ENCODE results near the gene MTCH2.

GRCh38 chr11:47589118-47589517 is 53.2 kb downstream of the MTCH2 start:
- no peak for TF ChIP-seq CTCF (IDR thresholded peaks at IDR 0.05)
- TF ChIP-seq POLR2A (IDR thresholded peaks at IDR 0.05; ENCODE audit: low read depth) = no peak
- no peak for TF ChIP-seq POLR2AphosphoS5 (IDR thresholded peaks at IDR 0.05)
- no peak for TF ChIP-seq EP300 (IDR thresholded peaks at IDR 0.05)

All from esophagus muscularis mucosa (tissue), 4 donors.